ENCODE results near the gene ARPC1A. TPM values are rescaled to one million over a fixed set of nuclear protein-coding genes. Genes with fewer than 3 reads are reported as not detected.

Gene ARPC1A
- total and polyA plus RNA-seq, 2 donors (not counting 1 experiment from before 2014, with no cell fraction given): 184 to 226 TPM

DNA sequence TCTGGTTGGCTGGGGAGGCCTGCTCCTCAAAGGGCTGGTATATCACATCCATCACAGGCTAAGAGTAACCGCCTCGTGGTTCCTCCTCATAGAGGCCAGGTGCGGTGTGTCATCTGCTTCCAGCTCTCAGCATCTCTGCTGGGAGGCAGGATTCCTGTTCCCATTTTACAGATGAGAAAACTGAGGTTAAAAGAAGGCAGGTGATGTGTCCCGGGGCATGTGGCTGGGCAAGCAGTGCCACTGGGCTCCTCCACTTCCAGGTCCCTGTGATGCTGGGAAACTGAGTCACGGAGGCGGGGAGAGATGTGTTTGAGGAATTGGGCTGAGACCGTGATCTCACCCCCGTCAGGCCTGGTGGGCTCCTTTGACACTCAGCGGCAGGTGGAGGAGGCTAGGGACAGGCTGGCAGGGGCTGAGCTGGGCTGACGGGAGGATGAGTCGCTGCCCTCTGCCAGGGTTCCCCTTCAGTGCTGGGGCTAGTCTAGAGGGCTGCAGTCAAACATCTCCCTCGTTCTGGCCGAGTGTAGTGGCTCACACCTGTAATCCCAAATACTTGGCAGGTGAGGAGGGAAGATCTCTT lies 58.2 kb downstream of the ARPC1A start:
- Histone ChIP-seq H3K27me3 (ENCODE audit: control insufficient read depth, insufficient read depth, low read length) (no peaks in the 10 kb centered on the region), H3K4me1 (ENCODE audit: control insufficient read depth, extremely low read depth, insufficient read depth, low read length) (peaks cover 19% of the 10 kb centered on the region), H3K36me3 (ENCODE audit: control insufficient read depth, insufficient read depth, low read length) (peaks cover 31% of the 10 kb centered on the region), H3K9ac (ENCODE audit: insufficient read depth, low read length) (no peak overlapping the region), H2AFZ (ENCODE audit: low read length) (no peak overlapping the region), H3K4me3 (replicated peaks in 1 of 4; ENCODE audit: control extremely low read depth in 1 of 4, insufficient read depth in 1 of 4, low read depth in 3 of 4, low read length in 4 of 4) (no peak overlapping the region), H3K79me2 (ENCODE audit: control insufficient read depth, insufficient read depth, low read length) (peaks cover 47% of the 10 kb centered on the region), H3K27ac (ENCODE audit: insufficient read depth, low read length) (no peak overlapping the region), H4K20me1 (ENCODE audit: control insufficient read depth, extremely low read depth, insufficient read depth, low read length) (no peaks in the 10 kb centered on the region), H3K9me3 (ENCODE audit: control insufficient read depth, insufficient read depth, low read depth, low read length) (no peaks in the 10 kb centered on the region), H3K4me2 (ENCODE audit: extremely low read depth, insufficient read depth, low read length) (no peak overlapping the region)
- DNase-seq (ENCODE audit: low read depth in 2 of 2): no peak
- TF ChIP-seq, protein P1, sequence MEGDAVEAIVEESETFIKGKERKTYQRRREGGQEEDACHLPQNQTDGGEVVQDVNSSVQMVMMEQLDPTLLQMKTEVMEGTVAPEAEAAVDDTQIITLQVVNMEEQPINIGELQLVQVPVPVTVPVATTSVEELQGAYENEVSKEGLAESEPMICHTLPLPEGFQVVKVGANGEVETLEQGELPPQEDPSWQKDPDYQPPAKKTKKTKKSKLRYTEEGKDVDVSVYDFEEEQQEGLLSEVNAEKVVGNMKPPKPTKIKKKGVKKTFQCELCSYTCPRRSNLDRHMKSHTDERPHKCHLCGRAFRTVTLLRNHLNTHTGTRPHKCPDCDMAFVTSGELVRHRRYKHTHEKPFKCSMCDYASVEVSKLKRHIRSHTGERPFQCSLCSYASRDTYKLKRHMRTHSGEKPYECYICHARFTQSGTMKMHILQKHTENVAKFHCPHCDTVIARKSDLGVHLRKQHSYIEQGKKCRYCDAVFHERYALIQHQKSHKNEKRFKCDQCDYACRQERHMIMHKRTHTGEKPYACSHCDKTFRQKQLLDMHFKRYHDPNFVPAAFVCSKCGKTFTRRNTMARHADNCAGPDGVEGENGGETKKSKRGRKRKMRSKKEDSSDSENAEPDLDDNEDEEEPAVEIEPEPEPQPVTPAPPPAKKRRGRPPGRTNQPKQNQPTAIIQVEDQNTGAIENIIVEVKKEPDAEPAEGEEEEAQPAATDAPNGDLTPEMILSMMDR (conservative IDR thresholded peaks at IDR 0.05 in 1 of 2, IDR thresholded peaks at IDR 0.05 in 1 of 2; ENCODE audit: low read depth in 1 of 2, low read length in 2 of 2): no peak
- no peak for TF ChIP-seq EZH2 (IDR thresholded peaks at IDR 0.05; ENCODE audit: low read length, missing control alignments)

DNA sequence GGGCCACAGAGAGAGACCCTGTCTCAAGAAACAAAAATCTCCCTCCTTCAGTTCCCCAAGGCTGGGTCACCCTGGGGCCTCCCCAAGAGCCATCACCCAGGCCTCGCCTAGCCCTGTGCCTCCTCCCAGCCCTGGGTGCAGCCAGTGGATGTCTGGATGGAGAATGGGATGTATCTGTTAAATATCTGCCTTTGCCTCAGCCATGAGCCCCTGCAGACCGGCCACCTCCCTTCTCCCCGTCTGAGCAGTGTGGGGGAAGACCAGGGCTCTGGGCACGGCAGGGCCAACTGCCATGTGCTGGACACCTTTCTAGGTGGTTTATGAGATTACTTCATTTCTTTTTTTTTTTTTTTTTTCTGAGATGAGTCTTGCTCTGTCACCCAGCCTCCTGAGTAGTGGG lies 58.8 kb downstream of the ARPC1A start:
- Histone ChIP-seq H2AFZ (ENCODE audit: low read length) (no peak overlapping the region), H3K4me3 (replicated peaks in 1 of 4; ENCODE audit: control extremely low read depth in 1 of 4, insufficient read depth in 1 of 4, low read depth in 3 of 4, low read length in 4 of 4) (no peak overlapping the region), H3K79me2 (ENCODE audit: control insufficient read depth, insufficient read depth, low read length) (peaks cover 46% of the 10 kb centered on the region), H3K4me2 (ENCODE audit: extremely low read depth, insufficient read depth, low read length) (no peak overlapping the region), H3K4me1 (ENCODE audit: control insufficient read depth, extremely low read depth, insufficient read depth, low read length) (peaks cover 13% of the 10 kb centered on the region), H3K27me3 (ENCODE audit: control insufficient read depth, insufficient read depth, low read length) (no peaks in the 10 kb centered on the region), H3K9me3 (ENCODE audit: control insufficient read depth, insufficient read depth, low read depth, low read length) (no peaks in the 10 kb centered on the region), H3K9ac (ENCODE audit: insufficient read depth, low read length) (no peak overlapping the region), H3K36me3 (ENCODE audit: control insufficient read depth, insufficient read depth, low read length) (peaks cover 33% of the 10 kb centered on the region), H3K27ac (ENCODE audit: insufficient read depth, low read length) (no peak overlapping the region), H4K20me1 (ENCODE audit: control insufficient read depth, extremely low read depth, insufficient read depth, low read length) (no peaks in the 10 kb centered on the region)
- no peak for DNase-seq (ENCODE audit: low read depth in 2 of 2)
- TF ChIP-seq EZH2 (IDR thresholded peaks at IDR 0.05; ENCODE audit: low read length, missing control alignments): no peak
- TF ChIP-seq, protein P1 (conservative IDR thresholded peaks at IDR 0.05 in 1 of 2, IDR thresholded peaks at IDR 0.05 in 1 of 2; ENCODE audit: low read depth in 1 of 2, low read length in 2 of 2): no peak

DNA sequence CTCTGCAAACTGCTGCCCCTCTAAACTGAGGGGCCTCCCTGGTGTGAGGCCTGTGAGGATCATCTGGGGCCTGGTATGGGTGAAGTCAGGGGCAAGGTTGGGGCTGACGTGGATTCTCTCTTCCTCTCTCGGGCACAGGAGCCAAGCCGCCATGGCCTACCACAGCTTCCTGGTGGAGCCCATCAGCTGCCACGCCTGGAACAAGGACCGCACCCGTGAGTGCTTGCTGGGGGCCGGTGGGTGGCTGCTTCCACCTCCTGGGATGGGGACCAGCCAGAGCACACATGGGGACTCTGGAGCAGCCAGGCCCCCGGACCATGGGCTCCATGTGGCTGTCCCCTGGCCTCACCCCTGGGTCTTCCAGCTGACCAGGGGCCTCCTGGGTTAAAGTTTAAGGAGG lies 59.9 kb downstream of the ARPC1A start:
- no peak overlapping the region for H3K4me3 ChIP-seq (replicated peaks in 1 of 4; ENCODE audit: control extremely low read depth in 1 of 4, insufficient read depth in 1 of 4, low read depth in 3 of 4, low read length in 4 of 4)
- peaks cover 37% of the 10 kb centered on the region for H3K79me2 ChIP-seq (ENCODE audit: control insufficient read depth, insufficient read depth, low read length)
- no peak overlapping the region for H3K27ac ChIP-seq (ENCODE audit: insufficient read depth, low read length)
- no peak for DNase-seq (ENCODE audit: low read depth in 2 of 2)
- H3K9me3 ChIP-seq (ENCODE audit: control insufficient read depth, insufficient read depth, low read depth, low read length): no peaks in the 10 kb centered on the region
- TF ChIP-seq, protein P1 (conservative IDR thresholded peaks at IDR 0.05 in 1 of 2, IDR thresholded peaks at IDR 0.05 in 1 of 2; ENCODE audit: low read depth in 1 of 2, low read length in 2 of 2): no peak
- no peak for TF ChIP-seq EZH2 (IDR thresholded peaks at IDR 0.05; ENCODE audit: low read length, missing control alignments)
- peaks cover 4% of the 10 kb centered on the region for H3K4me1 ChIP-seq (ENCODE audit: control insufficient read depth, extremely low read depth, insufficient read depth, low read length)
- no peak overlapping the region for H2AFZ ChIP-seq (ENCODE audit: low read length)
- peaks cover 41% of the 10 kb centered on the region for H3K36me3 ChIP-seq (ENCODE audit: control insufficient read depth, insufficient read depth, low read length)
- no peaks in the 10 kb centered on the region for H3K27me3 ChIP-seq (ENCODE audit: control insufficient read depth, insufficient read depth, low read length)
- no peak overlapping the region for H3K9ac ChIP-seq (ENCODE audit: insufficient read depth, low read length)
- H3K4me2 ChIP-seq (ENCODE audit: extremely low read depth, insufficient read depth, low read length): no peak overlapping the region
- H4K20me1 ChIP-seq (ENCODE audit: control insufficient read depth, extremely low read depth, insufficient read depth, low read length): no peaks in the 10 kb centered on the region

All from fibroblast of lung (primary cell).